MCF 10A (cell line): ENCODE results near the gene MEPE. TPM values are rescaled to one million over a fixed set of nuclear protein-coding genes. Genes with fewer than 3 reads are reported as not detected.

Source experiments
- BruUV-seq: library from RNA; stranded (reverse); fragments of 400-500 nt; replicated peaks from 2 replicates; lab custom pipeline; 2021; lab: Mats Ljungman, UMichigan
- CTCF ChIA-PET: fragments of 300-600 bp; sonication (Branson Sonifier 250); formaldehyde crosslinking; extraction: SDS; loops from one replicate; lab custom pipeline; 2021; ENCODE audit warnings: antibody characterized with exemption, inconsistent platforms; lab: Yijun Ruan, JAX
- POLR2A ChIA-PET: fragments of 300-600, 350-650 bp; sonication (Branson Sonifier 250); formaldehyde crosslinking; extraction: SDS; loops from one replicate; lab custom pipeline; 2020; ENCODE audit warnings: antibody characterized with exemption, inconsistent platforms; lab: Yijun Ruan, JAX
- DNase-seq: peaks from one replicate; pipeline ENCODE4 v3.0.0-alpha.2; 2018; ENCODE audit not compliant: unreplicated experiment
- H3K27ac Mint-ChIP-seq: one replicate; pipeline ENCODE4 v1.8.0; 2022; ENCODE audit warnings: mild to moderate bottlenecking, low read depth, mixed read lengths; ENCODE audit not compliant: unreplicated experiment
- H3K27me3 Mint-ChIP-seq: one replicate; pipeline ENCODE4 v1.8.0; 2022; ENCODE audit warnings: mixed read lengths; ENCODE audit not compliant: insufficient read depth, unreplicated experiment
- H3K36me3 Mint-ChIP-seq: one replicate; pipeline ENCODE4 v1.8.0; 2022; ENCODE audit warnings: mild to moderate bottlenecking, moderate library complexity, mixed read lengths; ENCODE audit not compliant: insufficient read depth, unreplicated experiment
- H3K4me1 Mint-ChIP-seq: one replicate; pipeline ENCODE4 v1.8.0; 2022; ENCODE audit warnings: mixed read lengths; ENCODE audit not compliant: insufficient read depth, unreplicated experiment
- H3K4me3 Mint-ChIP-seq: one replicate; pipeline ENCODE4 v1.8.0; 2022; ENCODE audit warnings: mild to moderate bottlenecking, moderate library complexity, mixed read lengths; ENCODE audit not compliant: unreplicated experiment
- H3K9me3 Mint-ChIP-seq: one replicate; pipeline ENCODE4 v1.8.0; 2022; ENCODE audit warnings: mixed read lengths; ENCODE audit not compliant: unreplicated experiment
- intact Hi-C: fragments of 100-400 bp; cut with micrococcal nuclease; formaldehyde crosslinking; loops from 2 replicates; pipeline ENCODE4 v1.14.1; 2022
- total RNA-seq: library from RNA; stranded (reverse); gene quantifications from 2 replicates; pipeline ENCODE4 v1.2.3, GENCODE V29; 2022
- TF ChIP-seq, protein P1 (sequence below): fragments of 200-600 bp; IDR thresholded peaks from one replicate; pipeline ENCODE4 v1.8.0; 2022; ENCODE audit warnings: antibody characterized with exemption, mild to moderate bottlenecking; ENCODE audit not compliant: unreplicated experiment

Gene MEPE
- total RNA-seq, 1 experiment from 2014 or later, result not detected

DNA sequence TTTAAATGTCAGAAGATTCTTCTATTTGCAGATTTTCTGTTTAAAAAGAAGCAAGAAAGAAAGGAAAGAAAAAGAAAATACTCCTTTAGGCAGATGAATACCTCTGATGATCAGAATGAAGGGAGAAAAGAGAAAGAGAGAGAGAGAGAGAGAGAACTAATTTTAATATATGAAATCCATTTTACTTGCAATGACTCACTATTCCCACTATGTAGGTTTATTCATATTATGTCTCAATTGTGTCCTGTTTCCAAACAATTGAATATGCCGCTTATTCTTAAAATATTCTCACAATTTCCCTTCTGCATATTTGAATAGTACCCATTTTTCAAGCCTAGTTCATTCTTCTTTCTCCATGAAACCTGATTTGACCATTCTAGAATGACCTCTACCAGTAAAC lies 11.7 kb downstream of the MEPE start:
- ChIA-PET POLR2A (interaction anchor here (0.7 kb wide), 2 partner anchors 342 to 454 kb away, joined by 3 read pairs; no protein-coding TSS in a partner anchor), CTCF (interaction anchor here (0.7 to 3.3 kb wide), 7 partner anchors 8 to 670 kb away, joined by 3 to 40 read pairs (median 6); no protein-coding TSS in a partner anchor)
- Mint-ChIP-seq H3K36me3 (no peaks in the 10 kb centered on the region), H3K27ac (no peak overlapping the region), H3K27me3 (no peaks in the 10 kb centered on the region), H3K4me1 (peaks cover 28% of the 10 kb centered on the region), H3K4me3 (no peak overlapping the region), H3K9me3 (no peaks in the 10 kb centered on the region)
- peak; percentile 29 for DNase-seq
- intact Hi-C loops, result loop anchor here (10.0 kb wide), 1 partner anchor 690 kb away; no protein-coding TSS in a partner anchor
- TF ChIP-seq, protein P1, sequence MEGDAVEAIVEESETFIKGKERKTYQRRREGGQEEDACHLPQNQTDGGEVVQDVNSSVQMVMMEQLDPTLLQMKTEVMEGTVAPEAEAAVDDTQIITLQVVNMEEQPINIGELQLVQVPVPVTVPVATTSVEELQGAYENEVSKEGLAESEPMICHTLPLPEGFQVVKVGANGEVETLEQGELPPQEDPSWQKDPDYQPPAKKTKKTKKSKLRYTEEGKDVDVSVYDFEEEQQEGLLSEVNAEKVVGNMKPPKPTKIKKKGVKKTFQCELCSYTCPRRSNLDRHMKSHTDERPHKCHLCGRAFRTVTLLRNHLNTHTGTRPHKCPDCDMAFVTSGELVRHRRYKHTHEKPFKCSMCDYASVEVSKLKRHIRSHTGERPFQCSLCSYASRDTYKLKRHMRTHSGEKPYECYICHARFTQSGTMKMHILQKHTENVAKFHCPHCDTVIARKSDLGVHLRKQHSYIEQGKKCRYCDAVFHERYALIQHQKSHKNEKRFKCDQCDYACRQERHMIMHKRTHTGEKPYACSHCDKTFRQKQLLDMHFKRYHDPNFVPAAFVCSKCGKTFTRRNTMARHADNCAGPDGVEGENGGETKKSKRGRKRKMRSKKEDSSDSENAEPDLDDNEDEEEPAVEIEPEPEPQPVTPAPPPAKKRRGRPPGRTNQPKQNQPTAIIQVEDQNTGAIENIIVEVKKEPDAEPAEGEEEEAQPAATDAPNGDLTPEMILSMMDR, result no peak
- no TSS peak for BruUV-seq

DNA sequence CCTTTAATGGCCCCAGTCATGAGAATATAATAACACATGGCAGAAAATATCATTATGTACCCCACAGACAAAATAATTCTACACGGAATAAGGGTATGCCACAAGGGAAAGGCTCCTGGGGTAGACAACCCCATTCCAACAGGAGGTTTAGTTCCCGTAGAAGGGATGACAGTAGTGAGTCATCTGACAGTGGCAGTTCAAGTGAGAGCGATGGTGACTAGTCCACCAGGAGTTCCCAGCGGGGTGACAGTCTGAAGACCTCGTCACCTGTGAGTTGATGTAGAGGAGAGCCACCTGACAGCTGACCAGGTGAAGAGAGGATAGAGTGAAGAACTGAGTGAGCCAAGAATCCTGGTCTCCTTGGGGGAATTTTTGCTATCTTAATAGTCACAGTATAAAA lies 13.5 kb downstream of the MEPE start:
- DNase-seq, result no peak
- no peaks in the 10 kb centered on the region for H3K27me3 Mint-ChIP-seq
- CTCF ChIA-PET, result interaction anchor here (0.6 to 4.8 kb wide), 10 partner anchors 43 to 492 kb away, joined by 3 to 40 read pairs (median 6); no protein-coding TSS in a partner anchor
- no peaks in the 10 kb centered on the region for H3K36me3 Mint-ChIP-seq
- BruUV-seq, result no TSS peak
- H3K4me1 Mint-ChIP-seq, result peaks cover 33% of the 10 kb centered on the region
- no peak overlapping the region for H3K4me3 Mint-ChIP-seq
- POLR2A ChIA-PET, result no interaction called here
- no peak overlapping the region for H3K27ac Mint-ChIP-seq
- TF ChIP-seq, protein P1, result no peak
- no peaks in the 10 kb centered on the region for H3K9me3 Mint-ChIP-seq
- intact Hi-C loops, result loop anchor here (5.0 to 10.0 kb wide), 3 partner anchors 379 to 691 kb away; no protein-coding TSS in a partner anchor

DNA sequence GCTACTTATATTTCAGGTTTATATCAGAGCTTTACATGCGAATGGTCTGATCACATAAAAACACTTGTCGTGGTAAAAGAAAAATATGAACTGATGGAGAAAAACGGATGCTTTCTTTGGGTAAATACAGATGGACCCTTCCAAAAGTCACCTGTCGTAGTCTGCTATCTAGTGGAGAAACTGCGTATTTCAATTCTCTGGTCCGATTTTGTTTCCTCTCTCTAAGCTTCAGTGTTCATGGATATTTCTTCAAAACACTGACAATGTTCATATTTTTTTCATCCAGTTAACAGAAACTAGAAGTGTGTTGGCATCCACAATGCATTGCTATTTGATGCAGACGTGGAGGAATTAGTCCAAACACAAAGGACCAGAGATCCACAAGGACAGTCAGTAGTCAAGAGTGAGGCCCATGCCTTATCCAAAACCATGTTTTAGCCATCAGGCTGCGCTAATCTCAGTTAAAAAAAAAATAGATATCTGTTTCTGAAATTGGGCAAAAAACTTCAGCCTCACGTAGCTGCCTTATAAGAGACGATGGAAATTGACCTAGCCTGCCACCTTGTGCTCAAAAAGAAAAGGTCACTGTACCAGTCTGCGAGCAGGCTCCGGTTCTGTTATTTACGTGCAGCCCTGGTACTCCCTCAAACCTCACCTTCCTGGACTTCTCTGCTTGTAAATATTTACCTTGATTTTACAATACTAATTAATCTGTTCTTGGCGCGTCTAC lies 16.0 kb downstream of the MEPE start:
- Mint-ChIP-seq H3K4me1 (peaks cover 25% of the 10 kb centered on the region), H3K9me3 (no peaks in the 10 kb centered on the region), H3K27me3 (no peaks in the 10 kb centered on the region), H3K27ac (no peak overlapping the region), H3K4me3 (peak overlapping the region; percentile 20), H3K36me3 (no peaks in the 10 kb centered on the region)
- intact Hi-C loops, result loop anchor here (1.0 to 10.0 kb wide), 6 partner anchors 169 to 694 kb away; no protein-coding TSS in a partner anchor
- ChIA-PET CTCF (interaction anchor here (0.6 to 4.8 kb wide), 71 partner anchors 10 to 636 kb away, joined by 3 to 75 read pairs (median 5); partner anchors contain the start of genes HERC6, NUDT9, SPARCL1 and SPP1), POLR2A (interaction anchor here (0.6 to 3.0 kb wide), 10 partner anchors 15 to 574 kb away, joined by 3 to 16 read pairs (median 4); partner anchors contain the start of gene SPP1)
- DNase-seq, result peak; percentile 72
- BruUV-seq, result no TSS peak
- TF ChIP-seq, protein P1, result peak; percentile 39

DNA sequence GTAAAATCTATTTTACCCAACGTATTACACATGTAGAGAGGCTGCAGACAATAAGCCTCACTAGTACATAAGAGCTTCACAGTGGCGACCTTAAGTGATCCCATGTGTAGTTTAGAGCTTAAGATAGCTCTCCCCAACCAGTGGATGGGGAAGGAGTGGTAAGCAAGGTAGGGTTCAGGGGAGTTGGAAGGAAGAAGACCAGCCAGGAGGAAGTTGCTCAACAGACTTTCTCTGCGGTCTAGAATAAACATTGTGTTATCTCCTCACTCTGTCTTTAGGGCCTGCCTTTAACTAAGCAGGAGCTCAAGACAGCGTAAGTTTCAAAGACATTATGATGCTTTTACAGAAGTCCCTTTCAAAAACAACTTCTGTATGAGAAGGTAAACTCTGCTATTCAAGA lies 16.8 kb downstream of the MEPE start:
- Mint-ChIP-seq H3K4me3 (no peak overlapping the region), H3K4me1 (peaks cover 17% of the 10 kb centered on the region), H3K27ac (no peak overlapping the region), H3K36me3 (no peaks in the 10 kb centered on the region), H3K27me3 (no peaks in the 10 kb centered on the region), H3K9me3 (no peaks in the 10 kb centered on the region)
- POLR2A ChIA-PET, result interaction anchor here (0.6 to 3.0 kb wide), 10 partner anchors 16 to 575 kb away, joined by 3 to 16 read pairs (median 3); partner anchors contain the start of gene SPP1
- DNase-seq, result peak; percentile 31
- TF ChIP-seq, protein P1, result no peak
- no TSS peak for BruUV-seq
- intact Hi-C loops, result loop anchor here (1.0 to 10.0 kb wide), 5 partner anchors 305 to 695 kb away; no protein-coding TSS in a partner anchor
- CTCF ChIA-PET, result interaction anchor here (0.5 to 4.8 kb wide), 60 partner anchors 11 to 699 kb away, joined by 3 to 75 read pairs (median 6); partner anchors contain the start of genes NUDT9, SPARCL1 and SPP1
